HG02763 (cell line): ENCODE measurements around the gene GAB3.

ENCODE experiments used
- ATAC-seq: cut with Tn5 transposase; IDR thresholded peaks from one replicate; pipeline ENCODE4 v1.9.1; 2021; ENCODE audit warnings: mild to moderate bottlenecking, moderate library complexity; ENCODE audit not compliant: unreplicated experiment

Gene GAB3

DNA sequence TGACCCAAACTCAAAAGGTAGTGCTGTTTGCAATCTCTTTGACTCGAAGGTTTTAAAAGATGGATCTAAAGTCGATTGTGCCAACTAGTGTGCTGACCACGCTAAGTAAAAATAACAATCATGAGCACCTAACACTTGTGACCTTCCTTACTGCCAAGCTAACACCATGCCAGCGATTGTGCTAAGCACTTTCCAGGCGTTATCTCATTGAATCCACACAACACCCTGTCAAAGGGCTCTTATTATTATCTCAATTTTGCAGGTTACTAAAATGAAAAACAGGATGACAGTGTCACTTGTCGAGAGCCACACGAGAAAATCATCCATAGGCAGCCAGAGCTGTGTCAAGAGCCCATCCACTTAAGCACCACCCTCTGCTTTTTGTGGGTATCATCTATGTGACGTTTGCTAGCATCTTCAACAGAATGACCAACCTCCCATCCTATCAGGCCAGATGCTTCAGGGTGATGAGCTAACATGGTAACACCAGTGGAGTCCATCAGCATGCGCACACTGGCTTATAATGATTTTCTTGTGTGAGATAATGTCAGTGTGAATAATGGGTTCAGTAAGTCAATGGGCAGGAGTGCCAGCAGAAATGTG, 893 bp upstream of the GAB3 start:
- no peak for ATAC-seq

DNA sequence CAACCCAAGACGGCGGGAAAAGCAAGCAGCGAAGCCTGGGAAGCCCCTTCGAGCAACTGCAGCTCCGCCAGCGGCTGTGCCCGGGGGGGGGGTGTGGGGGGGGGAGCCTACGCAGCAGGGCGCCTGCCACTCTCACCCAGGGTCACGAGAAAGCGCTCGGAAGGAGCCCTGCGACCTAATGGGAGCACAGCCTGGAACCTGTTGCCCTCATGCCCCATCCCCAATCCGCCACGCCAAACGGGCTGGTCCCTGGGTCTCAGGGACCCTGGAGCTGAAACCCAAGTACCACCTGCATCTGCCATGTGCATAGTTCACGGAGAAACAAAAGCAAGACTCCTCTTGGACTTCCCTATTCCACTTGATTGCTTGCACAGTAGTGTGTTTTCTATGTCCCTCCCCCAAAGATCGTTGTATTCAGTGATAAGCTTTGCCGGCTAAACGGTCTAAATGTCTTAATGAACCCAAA, 359 bp upstream of the GAB3 start:
- peak; percentile 4 for ATAC-seq

- ATAC-seq, result no peak
These were observed 1.0 kb downstream of the GAB3 start for GRCh38 chrX:154749856-154750255.

GRCh38 chrX:154748712-154749339, 2.1 kb downstream of the GAB3 start:
- ATAC-seq, result no peak

GRCh38 chrX:154742613-154743012, 8.3 kb downstream of the GAB3 start:
- no peak for ATAC-seq

GRCh38 chrX:154739952-154740465, 10.9 kb downstream of the GAB3 start:
- no peak for ATAC-seq

- ATAC-seq, result no peak
These were observed 12.7 kb downstream of the GAB3 start for GRCh38 chrX:154738011-154738738.

DNA sequence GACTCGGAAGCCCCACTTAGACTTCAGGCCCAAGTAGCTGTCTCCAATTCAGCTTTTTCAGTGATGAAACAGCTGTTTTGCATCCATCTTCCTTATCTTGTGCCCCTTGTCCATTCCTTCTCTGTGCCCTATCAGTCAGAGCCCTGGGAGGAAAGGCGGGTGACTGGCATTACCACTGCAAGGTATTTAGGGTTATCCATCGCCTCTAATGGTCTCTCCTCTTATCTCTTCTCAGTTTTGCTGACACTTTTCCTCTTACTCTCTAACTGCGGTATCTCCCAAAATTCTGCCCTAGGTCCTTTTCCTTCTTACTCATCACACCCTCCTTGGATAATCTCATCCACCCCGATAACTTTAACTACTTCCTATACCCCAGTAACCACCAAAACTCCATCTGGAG, 13.7 kb downstream of the GAB3 start:
- no peak for ATAC-seq

GRCh38 chrX:154735695-154736393, 15.0 kb downstream of the GAB3 start:
- no peak for ATAC-seq

DNA sequence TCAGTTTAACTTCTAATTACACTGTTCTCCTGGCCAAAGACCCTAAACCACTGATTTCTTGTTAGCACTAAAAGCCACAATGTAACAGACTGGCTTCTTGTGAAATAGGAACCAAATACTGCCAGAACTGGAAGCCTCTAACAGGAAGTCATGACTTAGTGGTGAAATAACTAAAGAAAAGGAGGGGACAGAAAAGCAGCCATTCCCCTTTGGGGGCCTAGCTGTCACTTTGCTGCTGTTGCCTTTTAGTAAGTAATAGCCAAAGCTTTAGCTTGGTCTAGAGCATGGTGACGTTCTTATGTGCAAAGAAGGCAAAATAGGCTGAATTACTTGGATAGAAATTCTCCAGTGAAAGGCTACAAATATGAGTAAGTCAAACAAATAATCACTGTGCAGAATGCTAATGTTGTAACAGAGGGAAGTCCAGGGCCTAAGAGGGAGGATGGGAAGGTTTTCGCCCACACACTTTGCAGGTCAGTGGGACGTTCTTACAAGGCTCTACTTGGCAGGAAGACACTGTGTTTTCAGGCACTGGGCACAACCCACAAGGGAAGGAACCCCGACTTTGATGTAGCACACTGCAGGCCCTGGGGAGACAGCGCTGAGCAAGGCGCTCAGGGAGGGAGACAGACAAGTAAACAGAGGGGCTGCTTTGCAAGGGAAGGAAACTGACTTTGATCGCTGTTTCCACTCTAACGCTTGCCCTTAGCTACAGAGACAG, 16.7 kb downstream of the GAB3 start:
- no peak for ATAC-seq

GRCh38 chrX:154733066-154733425, 17.8 kb downstream of the GAB3 start:
- ATAC-seq, result no peak

- ATAC-seq, result no peak
These were observed 18.3 kb downstream of the GAB3 start for GRCh38 chrX:154732421-154733065.

GRCh38 chrX:154731881-154732280, 19.0 kb downstream of the GAB3 start:
- no peak for ATAC-seq

DNA sequence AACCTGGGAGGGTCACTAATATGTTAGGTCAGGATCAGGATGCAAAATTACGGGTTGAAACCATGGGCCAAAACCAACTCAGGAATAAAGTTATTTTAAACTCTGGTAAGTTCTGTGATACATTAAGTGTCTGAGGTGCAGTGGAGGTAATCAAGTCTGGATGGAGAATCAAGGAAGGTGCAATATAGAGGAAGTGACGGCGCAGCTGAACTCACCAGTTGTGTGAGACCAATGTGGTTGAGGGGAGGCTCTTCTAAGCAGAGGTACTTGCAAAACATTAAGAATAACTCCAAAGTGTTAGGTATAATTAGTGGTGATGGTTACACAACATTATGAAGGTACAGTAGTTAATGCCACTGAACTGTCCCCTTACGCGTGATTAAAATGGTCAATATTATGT, 19.7 kb downstream of the GAB3 start:
- no peak for ATAC-seq

DNA sequence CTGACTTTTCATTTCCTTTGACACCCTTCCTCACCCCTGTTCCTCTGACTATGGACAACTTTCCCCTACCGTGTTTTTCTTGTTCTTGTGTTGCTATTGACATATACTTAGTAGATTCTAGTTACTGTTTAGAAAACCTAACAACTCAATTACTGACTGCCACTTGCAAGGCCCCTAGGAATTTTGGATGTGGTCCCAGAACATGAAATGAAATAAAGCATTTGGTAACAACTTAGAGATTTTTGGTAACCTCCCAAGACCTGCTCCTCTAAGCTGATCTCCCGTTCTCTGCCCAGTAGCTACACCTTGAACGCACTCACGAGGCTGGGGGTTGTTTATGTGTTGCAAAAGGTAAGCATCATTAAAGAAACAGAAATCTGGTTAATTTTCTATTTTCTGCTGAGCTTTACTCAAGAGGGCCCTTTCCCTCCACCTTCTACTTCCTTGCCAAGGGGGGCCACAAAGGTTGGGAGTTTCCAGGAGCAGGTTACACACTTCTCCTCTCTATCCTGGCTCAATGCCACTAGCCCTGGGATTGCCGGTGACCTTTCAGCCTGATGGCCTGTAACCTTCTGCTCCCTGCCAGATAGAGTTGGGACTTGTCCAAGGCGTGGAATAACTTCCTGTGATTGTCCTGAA, 20.5 kb downstream of the GAB3 start:
- ATAC-seq, result no peak

DNA sequence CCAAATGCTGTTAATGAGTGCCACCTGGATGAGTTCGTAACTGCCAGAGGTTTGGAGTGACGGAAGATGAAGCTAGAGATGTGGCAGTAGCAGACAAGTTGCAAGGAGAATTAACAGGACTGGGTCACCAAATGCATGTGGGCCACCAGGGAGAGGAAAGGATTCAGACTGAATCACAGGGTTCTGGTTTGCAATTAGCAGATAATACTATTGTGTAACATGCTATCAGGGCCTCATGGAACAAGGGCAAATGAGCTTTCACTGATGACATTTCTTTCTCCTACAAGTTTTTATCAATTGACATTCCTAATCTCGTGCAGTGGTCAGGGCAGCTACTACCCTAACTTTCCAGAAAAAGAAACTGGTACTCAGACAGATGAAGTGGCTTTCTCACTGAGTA, 21.4 kb downstream of the GAB3 start:
- no peak for ATAC-seq

GRCh38 chrX:154728431-154729190, 22.3 kb downstream of the GAB3 start:
- ATAC-seq, result no peak

DNA sequence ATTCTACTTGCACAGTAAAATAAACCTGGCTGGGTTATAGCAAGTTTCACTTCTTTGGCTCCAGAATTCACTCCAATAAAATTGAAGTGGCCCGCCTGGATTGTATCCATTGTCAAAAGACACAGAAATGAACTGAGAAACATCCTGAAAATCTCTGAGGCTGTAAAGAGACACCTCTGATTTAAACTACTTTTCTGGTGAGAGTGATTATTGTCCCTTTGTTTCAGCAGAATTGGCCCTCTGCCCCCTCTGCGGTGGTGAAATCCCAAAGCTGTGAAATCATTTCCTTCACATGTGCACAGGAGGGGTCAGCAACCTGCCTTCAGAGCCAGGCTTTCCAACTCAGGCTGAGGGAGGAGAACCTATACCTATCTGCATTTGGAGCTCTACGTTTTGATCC, 23.0 kb downstream of the GAB3 start:
- ATAC-seq, result no peak

- ATAC-seq, result no peak
These were observed 23.5 kb downstream of the GAB3 start for GRCh38 chrX:154727418-154727817.
